GM18499 (cell line): ENCODE data around the gene G6PC1.
"Not testable (repeated sequence)": the region's sequence is repeated elsewhere in the genome, so short reads cannot be mapped to it uniquely, and the experiment has no call there.

ENCODE experiments used
- ATAC-seq: cut with Tn5 transposase; IDR thresholded peaks from one replicate; pipeline ENCODE4 v1.9.1; 2021; ENCODE audit warnings: moderate number of reproducible peaks; ENCODE audit not compliant: insufficient read depth, unreplicated experiment

The G6PC1 gene

GRCh38 chr17:42899981-42900380, 618 bp upstream of the G6PC1 start:
- not testable (repeated sequence) for ATAC-seq

- ATAC-seq = no peak
Measured at GRCh38 chr17:42901535-42902229, 1.1 kb downstream of the G6PC1 start.

GRCh38 chr17:42904110-42904469, 3.5 kb downstream of the G6PC1 start:
- ATAC-seq = no peak

GRCh38 chr17:42906772-42907446, 6.3 kb downstream of the G6PC1 start:
- no peak for ATAC-seq

- ATAC-seq = no peak
Measured at GRCh38 chr17:42908872-42909700, 8.5 kb downstream of the G6PC1 start.

GRCh38 chr17:42913522-42913921, 12.9 kb downstream of the G6PC1 start:
- no peak for ATAC-seq

GRCh38 chr17:42913981-42914617, 13.5 kb downstream of the G6PC1 start:
- ATAC-seq = no peak

- not testable (repeated sequence) for ATAC-seq
Measured at GRCh38 chr17:42915288-42915687, 14.7 kb downstream of the G6PC1 start.

GRCh38 chr17:42916388-42917235, 16.0 kb downstream of the G6PC1 start:
- ATAC-seq = not testable (repeated sequence)

- ATAC-seq = no peak
Measured at GRCh38 chr17:42917236-42917603, 16.6 kb downstream of the G6PC1 start.

- no peak for ATAC-seq
Measured at GRCh38 chr17:42918902-42919521, 18.4 kb downstream of the G6PC1 start.

- not testable (repeated sequence) for ATAC-seq
Measured at GRCh38 chr17:42919522-42920077, 19.0 kb downstream of the G6PC1 start.

- no peak for ATAC-seq
Measured at GRCh38 chr17:42920106-42920900, 19.7 kb downstream of the G6PC1 start.

- ATAC-seq = no peak
Measured at GRCh38 chr17:42920922-42921321, 20.3 kb downstream of the G6PC1 start.

GRCh38 chr17:42922294-42922693, 21.7 kb downstream of the G6PC1 start:
- no peak for ATAC-seq

GRCh38 chr17:42923472-42923871, 22.9 kb downstream of the G6PC1 start:
- not testable (repeated sequence) for ATAC-seq

- no peak for ATAC-seq
Measured at GRCh38 chr17:42924891-42925290, 24.3 kb downstream of the G6PC1 start.
